GM13977 (cell line): ENCODE results near the gene DRAXIN.

Source experiments
- DNase-seq: peaks from one replicate; pipeline ENCODE4 v3.0.0; 2012; ENCODE audit warnings: low spot score
- CTCF ChIP-seq: IDR thresholded peaks from 2 replicates; pipeline ENCODE4 v1.5.1; 2012; ENCODE audit warnings: mild to moderate bottlenecking, control low read depth; ENCODE audit not compliant: insufficient read depth; ENCODE audit errors: extremely low read depth, missing control alignments
- in situ Hi-C: fragments of 300-500 bp; cut with MboI; formaldehyde crosslinking; loops from one replicate; pipeline ENCODE4 v1.12.0; 2022; ENCODE audit warnings: low sequenced_read_pairs, low pct_unique_long_range_greater_than_20kb, mixed read lengths, inconsistent platforms; ENCODE audit not compliant: unreplicated experiment

The DRAXIN gene

GRCh38 chr1:11738783-11739182 lies 47.3 kb downstream of the DRAXIN start:
- no peak for DNase-seq
- in situ Hi-C loops, result no loop called here
- no peak for TF ChIP-seq CTCF

GRCh38 chr1:11740258-11741192 lies 49.0 kb downstream of the DRAXIN start:
- TF ChIP-seq CTCF, result no peak
- in situ Hi-C loops, result no loop called here
- no peak for DNase-seq

GRCh38 chr1:11741482-11741881 lies 50.0 kb downstream of the DRAXIN start:
- TF ChIP-seq CTCF, result no peak
- no peak for DNase-seq
- in situ Hi-C loops, result no loop called here

- no peak for TF ChIP-seq CTCF
- in situ Hi-C loops, result no loop called here
- no peak for DNase-seq
These were observed 50.5 kb downstream of the DRAXIN start for GRCh38 chr1:11741919-11742558.

- no peak for TF ChIP-seq CTCF
- no peak for DNase-seq
- in situ Hi-C loops, result no loop called here
These were observed 52.8 kb downstream of the DRAXIN start for GRCh38 chr1:11744287-11744686.

- no peak for TF ChIP-seq CTCF
- in situ Hi-C loops, result no loop called here
- no peak for DNase-seq
These were observed 54.6 kb downstream of the DRAXIN start for GRCh38 chr1:11746092-11746491.
